Fibroblast of skin of scalp (primary cell): ENCODE results near the gene TRIM47. TPM values are rescaled to one million over a fixed set of nuclear protein-coding genes. Genes with fewer than 3 reads are reported as not detected.
A peak's percentile ranks its signal among the peaks of the same experiment; 100 is the strongest.

Experiments used
- DNase-seq: peaks from one replicate; pipeline ENCODE4 v3.0.0-alpha.2; 2013
- polyA plus RNA-seq, 2 experiments: library from polyadenylated mRNA; unstranded; fragments of 120-200 nt; gene quantifications; one replicate each; pipeline ENCODE4 v1.2.1, GENCODE V29; 2013; ENCODE audit not compliant: insufficient read length in 2 of 2

TRIM47 gene
- 8.4 TPM for polyA plus RNA-seq (2013, experiment 1 of 2; ENCODE audit: insufficient read length)
- polyA plus RNA-seq (2013, experiment 2 of 2; ENCODE audit: insufficient read length) = 5.5 TPM

DNA sequence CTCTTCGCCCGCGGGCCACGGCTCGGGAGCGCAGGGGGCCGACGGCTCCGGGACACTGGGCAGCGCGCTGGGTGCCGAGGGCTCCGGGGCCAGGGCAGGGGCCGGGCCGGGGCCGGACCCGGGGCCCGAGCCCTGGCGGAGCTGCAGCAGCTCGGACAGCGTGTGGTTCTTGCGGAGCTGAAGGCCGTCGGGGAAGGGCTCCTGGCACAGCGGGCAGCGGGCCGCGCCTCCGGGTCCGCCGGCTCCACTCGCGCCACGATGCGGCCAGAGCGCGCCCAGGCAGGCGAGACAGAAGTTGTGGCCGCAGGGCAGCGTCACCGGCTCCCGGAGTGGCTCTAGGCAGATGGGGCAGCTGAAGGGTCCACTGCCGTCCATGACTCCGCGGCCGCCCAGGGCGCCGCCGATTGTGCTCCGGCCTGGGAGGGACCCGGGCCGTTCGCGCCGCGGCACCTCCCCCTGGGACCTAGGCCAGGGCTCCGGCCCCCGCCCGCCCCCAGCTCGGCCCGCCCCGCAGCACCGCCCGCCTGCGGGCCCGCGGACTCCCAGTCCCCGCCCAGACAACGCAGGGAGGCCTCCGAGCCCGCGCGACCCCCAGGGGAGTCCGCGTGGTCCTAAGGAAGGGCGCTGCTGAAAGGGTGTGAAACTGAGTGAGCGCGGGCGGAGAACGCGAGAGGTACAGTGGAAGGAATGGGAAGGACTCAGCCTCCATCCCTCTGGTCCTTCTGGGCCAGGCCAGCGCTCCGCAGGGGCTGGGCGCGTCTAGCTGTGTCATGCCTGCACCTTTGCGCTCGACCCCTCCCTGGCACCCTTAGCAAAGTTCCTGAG lies at the start of gene TRIM47:
TRIM47 (minus strand) TSS at position 408 of the 825 bp plus-strand sequence; CDS start at position 375, 33 bp downstream.
- DNase-seq = peak; percentile 60

- no peak for DNase-seq
These were observed 49.0 kb upstream of the TRIM47 start for GRCh38 chr17:75927286-75927922.

DNA sequence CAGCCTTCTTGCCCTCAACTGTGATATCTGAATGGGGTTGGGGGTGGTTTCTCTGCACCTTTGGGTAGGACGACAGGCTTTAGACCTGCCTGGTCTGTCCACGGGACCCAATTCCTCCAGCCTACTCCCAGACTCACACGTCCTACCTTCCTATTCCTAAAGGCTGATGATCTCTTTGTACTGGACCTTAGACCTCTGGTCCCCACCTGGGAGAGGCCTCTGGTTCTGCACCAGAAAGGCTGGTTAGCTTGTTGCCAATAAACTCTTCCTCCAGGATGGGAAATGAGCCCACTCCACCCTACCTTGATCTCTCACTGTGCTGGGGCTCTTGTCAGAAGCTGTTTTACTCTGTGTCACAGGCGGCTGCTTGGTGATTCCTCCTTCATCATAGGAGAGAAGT lies 48.1 kb upstream of the TRIM47 start:
- DNase-seq = no peak

- DNase-seq = no peak
These were observed 47.5 kb upstream of the TRIM47 start for GRCh38 chr17:75925912-75926311.

DNA sequence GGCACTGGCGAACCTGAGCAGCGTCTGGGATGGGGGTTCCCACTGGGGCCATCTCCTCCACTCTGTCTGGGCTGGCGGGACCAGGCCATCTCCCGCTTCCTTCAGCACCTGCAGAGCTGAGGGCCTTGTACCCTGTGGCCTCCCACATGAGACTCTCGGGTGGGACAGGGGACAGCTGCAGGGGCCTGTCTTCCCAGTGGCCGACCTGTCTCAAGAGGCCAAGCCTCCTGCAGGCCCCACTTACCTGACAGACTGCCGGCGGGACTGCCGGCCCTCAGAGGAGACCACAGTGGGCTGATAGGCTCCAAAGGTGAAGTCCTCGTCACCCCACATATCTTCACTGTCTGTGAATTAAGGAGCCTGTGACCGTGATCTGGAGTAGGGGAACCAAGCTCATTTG lies 46.7 kb upstream of the TRIM47 start:
- DNase-seq = no peak

DNA sequence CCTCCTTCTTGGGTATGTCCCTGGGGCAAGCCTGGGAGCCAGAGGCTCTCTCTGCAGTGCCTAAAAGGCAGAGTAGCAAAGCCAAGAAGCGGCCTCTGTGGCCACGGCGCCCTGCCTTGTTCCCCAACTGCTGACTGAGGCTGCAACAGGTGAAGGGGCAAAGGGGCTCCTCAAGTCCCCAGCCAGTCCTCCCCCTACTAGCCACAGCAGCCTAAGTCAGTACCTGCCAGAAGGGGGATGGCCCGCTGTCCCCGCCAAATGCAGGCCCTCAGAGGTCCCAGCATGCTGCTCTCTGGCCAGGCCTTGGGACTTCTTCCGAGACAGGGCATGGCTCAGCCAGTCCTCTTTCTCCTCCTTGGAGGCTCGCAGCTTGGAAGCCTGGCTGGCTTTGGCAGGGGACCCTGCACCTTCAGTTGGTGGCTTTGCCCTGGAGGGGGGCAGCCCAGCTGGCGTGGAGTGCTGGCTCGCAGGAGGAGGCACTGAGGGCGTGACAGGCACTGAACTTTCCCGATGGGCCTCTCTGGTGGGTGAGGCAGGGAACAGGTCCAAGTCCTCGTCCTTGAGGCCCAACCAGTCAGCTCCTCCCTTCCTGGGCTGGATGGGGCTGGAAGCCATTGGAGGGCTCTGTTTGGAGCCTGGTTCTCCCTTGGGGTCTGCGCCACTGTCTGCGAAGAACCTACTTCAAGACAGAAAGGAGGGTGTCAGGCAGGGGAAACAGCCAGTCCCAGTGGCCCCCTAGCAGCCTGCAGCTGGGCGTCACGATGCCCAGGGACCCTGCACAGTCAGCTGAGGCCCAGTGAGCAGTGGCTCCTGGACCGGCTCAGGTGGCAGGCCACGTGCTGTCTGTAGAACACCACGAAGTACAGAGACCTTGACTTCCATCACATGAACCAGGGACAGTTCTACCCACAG lies 44.8 kb upstream of the TRIM47 start:
- DNase-seq = no peak

DNA sequence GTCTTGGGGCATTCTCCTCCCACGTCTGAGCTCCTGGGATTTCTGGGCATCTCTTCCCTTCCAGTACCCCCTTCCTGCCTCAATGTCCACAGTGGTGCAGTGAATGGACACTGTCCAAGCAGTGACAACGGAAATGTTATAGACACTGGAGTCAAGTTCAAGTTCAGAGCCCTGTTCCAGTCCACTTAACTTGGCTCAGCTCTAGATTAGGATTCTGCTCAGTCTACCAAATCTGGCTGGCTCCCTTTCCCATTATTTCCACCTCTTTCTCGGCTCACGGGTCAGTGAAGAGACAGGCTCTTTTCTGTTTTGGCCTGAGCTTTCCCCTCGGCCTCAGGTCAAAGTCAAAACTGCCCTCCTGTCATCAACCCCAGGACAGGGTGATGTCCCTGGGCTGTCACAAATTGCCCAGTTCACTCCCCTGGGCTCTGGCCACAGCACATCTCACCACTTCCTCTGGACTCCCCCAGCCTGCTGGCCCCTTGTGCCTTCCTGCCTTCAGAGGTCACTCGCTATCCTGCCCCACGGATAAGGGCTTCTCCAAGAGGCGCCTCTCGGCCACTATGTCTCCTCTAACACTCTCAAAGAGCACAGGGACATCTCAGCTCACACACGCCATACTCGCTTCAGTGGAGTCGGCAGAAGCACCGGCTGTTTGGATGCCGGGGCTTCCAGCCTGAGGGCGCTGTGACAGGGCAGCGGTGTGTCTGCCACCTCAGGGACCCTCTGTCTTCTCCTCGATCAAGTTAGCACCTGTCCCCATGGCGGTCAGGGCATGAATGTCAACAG lies 44.0 kb upstream of the TRIM47 start:
- no peak for DNase-seq

DNA sequence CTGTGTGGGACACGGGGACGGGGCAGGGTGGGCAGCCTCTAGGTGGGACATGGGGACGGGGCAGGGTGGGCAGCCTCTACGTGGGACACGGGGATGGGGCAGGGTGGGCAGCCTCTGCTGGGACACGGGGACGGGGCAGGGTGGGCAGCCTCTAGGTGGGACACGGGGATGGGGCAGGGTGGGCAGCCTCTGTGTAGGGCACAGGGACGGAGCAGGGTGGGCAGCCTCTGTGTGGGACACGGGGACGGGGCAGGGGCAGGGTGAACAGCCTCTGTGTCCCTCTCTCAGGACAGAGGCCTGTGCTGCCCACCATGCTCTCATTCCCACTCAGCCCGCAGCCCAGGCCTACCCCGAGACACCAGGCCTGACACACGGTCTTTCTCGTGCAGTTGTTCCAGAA lies 43.2 kb upstream of the TRIM47 start:
- no peak for DNase-seq

DNA sequence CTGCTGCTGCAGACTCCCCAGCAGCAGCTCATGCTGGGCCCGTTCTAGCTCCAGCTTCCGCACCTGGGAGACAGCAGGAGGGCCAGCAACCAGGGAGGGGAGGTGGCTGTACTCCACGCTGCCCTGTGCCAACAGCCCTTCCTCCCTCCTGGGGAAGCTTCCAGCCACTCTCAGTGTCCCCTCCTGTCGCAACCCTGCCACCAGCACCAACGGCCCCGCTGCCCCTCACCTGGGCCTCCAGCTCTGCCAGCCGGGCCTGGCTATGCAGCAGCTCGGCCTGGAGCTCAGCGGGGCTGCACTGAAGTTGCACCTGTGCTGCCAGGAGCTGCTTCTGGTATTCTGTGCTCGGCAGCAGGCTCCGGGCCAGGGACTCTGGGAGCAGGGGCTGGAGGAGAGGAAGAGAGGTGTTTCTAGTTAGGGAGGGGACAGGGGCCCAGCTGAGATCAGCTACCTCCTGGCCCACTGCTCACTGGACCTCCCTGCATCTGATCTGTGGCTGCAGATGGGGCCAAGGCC lies 41.7 kb upstream of the TRIM47 start:
- DNase-seq = no peak

DNA sequence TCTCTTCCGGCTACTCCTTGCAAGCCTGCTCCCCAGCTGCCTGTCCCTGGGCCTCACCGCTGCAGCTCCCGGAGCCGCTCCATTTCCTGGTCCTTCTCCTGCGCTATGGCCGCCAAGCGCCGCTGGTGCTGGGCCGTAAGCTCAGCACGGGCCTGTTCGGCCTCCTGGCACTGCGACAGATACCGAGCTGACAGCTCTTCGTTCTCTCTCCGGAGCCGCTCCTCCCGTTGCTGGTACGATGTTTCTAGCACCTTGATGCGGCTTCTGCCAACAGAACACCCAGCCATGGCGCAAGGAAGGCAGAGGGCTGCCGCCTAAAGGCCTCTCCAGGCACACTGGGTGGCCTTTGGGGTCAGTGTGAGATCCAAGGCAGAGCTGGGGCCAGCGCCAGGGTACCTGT lies 41.2 kb upstream of the TRIM47 start:
- no peak for DNase-seq

DNA sequence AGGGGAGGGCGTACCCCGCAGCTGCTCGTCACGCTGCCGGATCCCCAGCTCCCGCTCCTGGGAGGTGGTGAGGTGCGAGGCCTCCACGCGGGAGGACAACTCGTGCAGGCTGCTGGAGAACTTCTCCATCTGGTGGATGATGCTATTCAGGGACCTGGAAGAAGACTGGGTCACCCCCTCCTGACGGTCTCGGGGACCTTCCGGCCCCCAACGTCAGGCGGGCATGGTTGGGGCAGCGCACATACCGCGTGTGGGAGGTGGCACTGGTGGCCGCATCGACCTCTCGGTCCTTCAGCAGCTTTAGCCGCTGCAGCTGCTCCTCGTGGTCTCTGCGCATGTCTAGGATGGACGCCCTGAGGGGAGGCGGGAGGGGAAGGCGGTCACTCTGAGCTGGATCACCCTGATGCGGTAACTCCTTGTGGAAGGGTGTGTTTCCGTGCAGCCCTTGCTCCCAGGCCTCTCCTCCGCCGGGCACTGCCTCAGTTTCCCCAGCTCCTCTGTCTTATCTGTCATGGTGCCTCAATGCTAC lies 39.6 kb upstream of the TRIM47 start:
- no peak for DNase-seq

GRCh38 chr17:75917141-75917916 lies 38.9 kb upstream of the TRIM47 start:
- DNase-seq = no peak

- DNase-seq = no peak
These were observed 36.9 kb upstream of the TRIM47 start for GRCh38 chr17:75915268-75915667.

DNA sequence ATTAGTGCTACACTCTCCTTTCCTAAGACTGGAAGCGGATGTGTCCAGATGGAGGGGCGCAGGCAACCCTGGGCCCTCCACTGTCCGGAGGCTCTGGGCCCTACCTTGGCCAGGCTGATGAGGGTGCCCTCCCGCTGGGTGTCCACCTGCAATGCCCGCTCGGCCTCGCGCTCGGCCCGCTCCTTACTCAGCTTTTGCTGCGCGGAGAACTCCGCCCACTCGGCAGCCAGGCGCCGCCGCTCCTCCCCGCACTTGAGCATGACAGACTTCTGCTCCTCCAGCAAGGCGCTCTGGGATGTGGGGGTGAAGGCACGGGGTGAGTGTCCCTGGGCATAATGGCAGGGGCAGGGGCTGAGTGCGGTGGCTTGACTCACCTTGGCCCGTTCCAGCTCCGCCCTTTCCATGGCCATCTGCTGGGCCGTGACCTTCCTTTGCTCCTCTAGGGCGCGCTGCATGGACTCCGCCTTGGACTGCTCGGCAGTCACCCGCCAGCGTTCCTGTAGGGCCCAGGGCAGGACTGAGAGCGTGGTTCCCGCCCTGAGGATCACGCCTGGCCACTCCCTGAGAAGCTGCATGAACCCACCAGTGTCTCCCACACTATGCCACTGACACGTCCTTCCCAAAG lies 36.4 kb upstream of the TRIM47 start:
- no peak for DNase-seq

DNA sequence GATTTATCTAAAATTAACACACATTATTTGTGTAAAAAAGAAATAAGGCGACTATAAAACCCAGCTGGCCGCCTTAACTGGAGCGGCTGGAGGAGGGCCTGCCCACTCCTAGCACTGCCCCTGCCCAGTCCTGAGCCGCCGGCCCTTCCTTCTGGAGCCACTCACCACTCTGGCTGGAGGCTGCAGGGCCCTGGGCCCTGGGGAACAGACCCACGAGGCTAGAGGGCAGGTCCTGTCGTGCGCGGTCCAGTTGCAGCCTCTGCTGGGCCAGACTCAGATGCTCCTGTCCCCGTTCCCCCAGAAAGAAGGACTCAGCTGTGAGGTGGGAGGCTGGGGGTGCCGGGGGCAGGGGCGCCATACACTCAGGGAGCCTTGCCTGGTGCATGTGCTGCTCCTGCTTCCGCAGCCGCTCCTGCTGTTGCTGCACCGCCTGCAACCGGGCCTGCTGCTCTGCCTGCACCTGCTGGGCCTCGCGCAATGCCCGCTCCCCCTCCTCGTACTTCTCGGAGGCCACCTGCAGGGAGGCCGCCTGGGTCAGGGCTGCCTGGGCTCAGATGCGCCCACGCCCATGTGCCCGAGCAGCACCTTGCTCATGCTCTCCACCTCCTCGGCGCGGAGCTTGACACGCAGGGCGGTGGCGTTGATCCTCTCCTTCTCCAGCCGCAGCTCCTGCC lies 35.3 kb upstream of the TRIM47 start:
- no peak for DNase-seq

DNA sequence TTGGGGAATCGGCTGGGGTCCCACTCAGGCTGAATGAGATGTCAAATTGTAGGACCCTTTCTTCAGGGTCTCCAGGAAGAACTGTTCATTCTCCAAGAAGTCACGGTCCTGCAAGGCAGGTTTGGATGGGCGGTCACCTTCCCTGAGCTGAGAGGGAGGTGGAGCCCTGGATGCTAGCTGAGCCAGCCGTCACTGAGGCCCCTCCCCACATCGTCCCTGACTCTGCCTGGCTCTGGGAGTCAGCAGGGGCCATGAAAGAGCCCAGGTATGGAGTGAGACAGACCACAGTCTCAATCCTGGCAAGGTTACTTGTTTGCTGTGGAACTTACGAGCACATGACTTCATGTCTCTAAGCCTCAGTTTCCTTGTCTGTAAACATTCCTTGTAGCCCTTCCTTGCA lies 32.3 kb upstream of the TRIM47 start:
- no peak for DNase-seq

GRCh38 chr17:75909812-75910274 lies 31.5 kb upstream of the TRIM47 start:
- DNase-seq = no peak

GRCh38 chr17:75909051-75909811 lies 30.9 kb upstream of the TRIM47 start:
- DNase-seq = no peak

DNA sequence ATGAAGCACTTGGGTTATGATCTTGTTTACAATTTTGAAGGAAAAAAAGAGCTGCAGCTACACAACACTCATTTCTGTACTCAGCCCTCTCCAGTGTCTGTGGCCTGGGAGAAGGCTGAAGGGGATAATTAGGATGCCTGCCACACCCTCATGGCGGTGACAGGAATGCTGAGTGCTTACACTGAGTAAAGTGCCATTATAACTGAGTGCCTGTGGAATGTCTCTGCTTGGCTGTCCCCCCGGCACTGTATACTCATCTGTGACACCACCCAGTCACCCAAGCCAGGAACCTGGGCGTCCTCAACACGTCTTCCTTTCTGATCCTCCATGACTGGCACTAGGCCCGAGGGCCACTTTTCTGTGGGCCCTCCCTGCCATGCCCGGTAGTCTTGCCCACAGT lies 29.8 kb upstream of the TRIM47 start:
- DNase-seq = peak; percentile 35
